GM12878 (cell line): ENCODE results near the gene IRF9. TPM values are rescaled to one million over a fixed set of nuclear protein-coding genes. Genes with fewer than 3 reads are reported as not detected.

Source experiments
- ATAC-seq: fragments of 200-7000 bp; cut with Tn5 transposase; 3 replicates; pipeline ENCODE4 v1.9.1; 2020; ENCODE audit warnings: mild to moderate bottlenecking, moderate library complexity
- BruUV-seq: library from RNA; stranded (reverse); fragments of 400-500 nt; replicated peaks from 2 replicates; lab custom pipeline; 2021; lab: Mats Ljungman, UMichigan
- CTCF ChIA-PET: fragments of 300-600 bp; sonication (Branson Sonifier 250); formaldehyde crosslinking; extraction: SDS; loops from one replicate; lab custom pipeline; 2021; ENCODE audit warnings: inconsistent platforms; lab: Yijun Ruan, JAX
- POLR2A ChIA-PET: fragments of 350-600 bp; formaldehyde crosslinking; extraction: SDS; loops from one replicate; lab custom pipeline; 2021; ENCODE audit warnings: inconsistent platforms; lab: Charles Lee
- RAD21 ChIA-PET: fragments of 300-600 bp; sonication (Branson Sonifier 250); formaldehyde crosslinking; loops from one replicate; lab custom pipeline; 2023; ENCODE audit warnings: antibody characterized with exemption; ENCODE audit not compliant: unreplicated experiment; lab: Charles Lee
- SMC1A ChIA-PET: fragments of 300-600 bp; sonication (Branson Sonifier 250); formaldehyde crosslinking; loops from one replicate; lab custom pipeline; 2023; ENCODE audit not compliant: unreplicated experiment, uncharacterized antibody; lab: Charles Lee
- DNase-seq: peaks from one replicate; pipeline ENCODE4 v3.0.0-alpha.2; 2011; ENCODE audit warnings: low read depth, low spot score
- FAIRE-seq: peaks from 3 replicates; lab custom pipeline; 2011; peaks lifted over from hg19 to GRCh38; lab: Jason Lieb, UNC
- H2AFZ ChIP-seq: 2 replicates; pipeline ENCODE4 v1.6.0; 2011; ENCODE audit warnings: low read depth, low read length, control low read depth; ENCODE audit not compliant: control insufficient read depth
- H3K27ac ChIP-seq: 2 replicates; pipeline ENCODE4 v1.5.1; 2011; ENCODE audit warnings: control low read depth; ENCODE audit not compliant: control insufficient read depth, insufficient read depth
- H3K27me3 ChIP-seq, 2 experiments: replicated peaks in 1 of 2; 2 replicates each; pipeline versions ENCODE4 v1.6.0 to v1.6.1; 2011; ENCODE audit warnings: low read length in 1 of 2; ENCODE audit not compliant: control insufficient read depth in 2 of 2, insufficient read depth in 2 of 2
- H3K36me3 ChIP-seq, 2 experiments: 2 replicates each; pipeline ENCODE4 v1.5.1; 2011; ENCODE audit warnings: low read length in 1 of 2; ENCODE audit not compliant: control insufficient read depth in 2 of 2, insufficient read depth in 2 of 2
- H3K4me1 ChIP-seq: 2 replicates; pipeline ENCODE4 v1.6.1; 2011; ENCODE audit warnings: mild to moderate bottlenecking, low read length, moderate library complexity, mixed read lengths; ENCODE audit not compliant: control insufficient read depth, insufficient read depth
- H3K4me2 ChIP-seq: 2 replicates; pipeline ENCODE4 v1.6.0; 2011; ENCODE audit warnings: control low read depth; ENCODE audit not compliant: control insufficient read depth, insufficient read depth
- H3K4me3 ChIP-seq: fragments of 200-600 bp; sonication (generic); 2 replicates; pipeline ENCODE4 v1.5.1; 2016
- H3K79me2 ChIP-seq: 2 replicates; pipeline ENCODE4 v1.6.0; 2011; ENCODE audit warnings: low read length; ENCODE audit not compliant: control insufficient read depth, insufficient read depth
- H3K9ac ChIP-seq: 2 replicates; pipeline ENCODE4 v1.8.0; 2011; ENCODE audit warnings: low read length, control low read depth, mixed read lengths; ENCODE audit not compliant: control insufficient read depth, insufficient read depth
- H3K9me3 ChIP-seq: replicated peaks from 3 replicates; pipeline ENCODE4 v1.5.1; 2011; ENCODE audit warnings: mild to moderate bottlenecking, low read length; ENCODE audit not compliant: control insufficient read depth, insufficient read depth
- H4K20me1 ChIP-seq: 2 replicates; pipeline ENCODE4 v1.6.0; 2011; ENCODE audit not compliant: control insufficient read depth, insufficient read depth
- CREM ChIP-seq: IDR thresholded peaks from 2 replicates; pipeline ENCODE4 v1.6.1; 2014; ENCODE audit warnings: antibody characterized with exemption, low read depth
- GATAD2B ChIP-seq: fragments of 450-650 bp; conservative IDR thresholded peaks from 2 replicates; pipeline ENCODE4 v1.6.1; 2017; ENCODE audit warnings: low read depth, mild to moderate bottlenecking, moderate library complexity
- IKZF2 ChIP-seq, 2 experiments: fragments of 450-650 bp; IDR thresholded peaks; 2 replicates each; pipeline ENCODE4 v1.6.1; 2017; ENCODE audit warnings: mild to moderate bottlenecking in 2 of 2, moderate library complexity in 2 of 2
- RB1 ChIP-seq: fragments of 450-650 bp; formaldehyde crosslinking; IDR thresholded peaks from 2 replicates; pipeline ENCODE4 v1.6.1; 2017; ENCODE audit warnings: mild to moderate bottlenecking, borderline replicate concordance
- RCOR1 ChIP-seq: conservative IDR thresholded peaks from 2 replicates; pipeline ENCODE4 v1.6.1; 2012; ENCODE audit warnings: low read depth, low read length, improper control_type of control experiment
- SMAD5 ChIP-seq: IDR thresholded peaks from 2 replicates; pipeline ENCODE4 v1.6.1; 2016; ENCODE audit warnings: antibody characterized with exemption, low read depth
- SMARCA5 ChIP-seq: fragments of 450-650 bp; IDR thresholded peaks from 2 replicates; pipeline ENCODE4 v1.6.1; 2017; ENCODE audit warnings: mild to moderate bottlenecking
- ZNF384 ChIP-seq: IDR thresholded peaks from 2 replicates; pipeline ENCODE4 v1.6.1; 2012; ENCODE audit warnings: low read depth, mild to moderate bottlenecking, low read length, improper control_type of control experiment, borderline replicate concordance
- ZNF687 ChIP-seq: fragments of 450-650 bp; IDR thresholded peaks from 2 replicates; pipeline ENCODE4 v1.6.1; 2017; ENCODE audit warnings: mild to moderate bottlenecking, moderate library complexity
- WGBS: methylation state at CpG from one replicate; pipeline ENCODE4 v1.1.6; 2016; ENCODE audit warnings: low lambda C conversion rate; ENCODE audit not compliant: insufficient replicate concordance, insufficient coverage; ENCODE audit errors: missing lambda C conversion rate; 5-methylcytosine and 5-hydroxymethylcytosine counted together
- in situ Hi-C: fragments of 300-500 bp; cut with MboI; formaldehyde crosslinking; loops from 9 replicates; pipeline ENCODE4 v1.14.3; 2018; ENCODE audit warnings: mixed read lengths
- intact Hi-C: fragments of 100-400 bp; cut with micrococcal nuclease; formaldehyde crosslinking; loops from one replicate; pipeline ENCODE4 v1.14.2; 2022; ENCODE audit not compliant: unreplicated experiment
- polyA plus RNA-seq, 11 experiments: library from polyadenylated mRNA; depleted of rRNA in 4 of 11; unstranded in 6 of 11; stranded (reverse) in 5 of 11; fragments of >200 nt; fragmentation: Nextera tagmentation in 4 of 11; fragmentation: Illumina TruSeq in 1 of 11; extraction: Ambion mirVana in 4 of 11; extraction: Trizol in 1 of 11; gene quantifications; 1 replicate in 1 of 11; 2 replicates in 10 of 11; pipeline versions ENCODE4 v1.2.1 to v1.2.3, GENCODE V29; 2011 to 2016; ENCODE audit warnings: inconsistent platforms in 2 of 11, missing spikeins in 2 of 11, low read depth in 1 of 11
- total RNA-seq, 4 experiments: library from RNA; depleted of rRNA in 3 of 4; stranded (reverse); fragments of >200 nt in 3 of 4; fragmentation: Illumina TruSeq in 1 of 4; extraction: Trizol in 1 of 4; gene quantifications; 2 replicates each; pipeline versions ENCODE4 v1.2.1 to v1.2.3, GENCODE V29; 2013 to 2021
- TF ChIP-seq, protein P1 (sequence below): fragments of 450-650 bp; IDR thresholded peaks from 2 replicates; pipeline ENCODE4 v1.6.1; 2016; ENCODE audit warnings: mild to moderate bottlenecking
- TF ChIP-seq, protein P2 (sequence below): fragments of 450-650 bp; IDR thresholded peaks from 2 replicates; pipeline ENCODE4 v1.6.1; 2017; ENCODE audit warnings: mild to moderate bottlenecking

The IRF9 gene
- total and polyA plus RNA-seq, 10 of the 15 experiments (the other 5 are each of a cell fraction or from before 2014, with no cell fraction given): 47.6 to 234 (median 148) TPM

- peak overlapping the region; percentile 68; the same call in 1 of the 2 replicates for H3K27ac ChIP-seq
- DNase-seq: no peak
- H3K36me3 ChIP-seq: peaks cover 8 to 12% of the 10 kb centered on the region in 2 experiments; a peak in 3 of 4 replicates
- no peaks in the 10 kb centered on the region for H4K20me1 ChIP-seq
- H3K9me3 ChIP-seq: no peaks in the 10 kb centered on the region
- CTCF ChIA-PET: interaction anchor here (1.0 to 4.9 kb wide), 7 partner anchors 11 to 171 kb away, joined by 3 to 39 read pairs (median 5); partner anchors contain the start of genes DCAF11, IRF9, NRL and PSME2
- 1% methylated on average over 9 of the region's 9 CpGs for WGBS
- TF ChIP-seq, protein P1, sequence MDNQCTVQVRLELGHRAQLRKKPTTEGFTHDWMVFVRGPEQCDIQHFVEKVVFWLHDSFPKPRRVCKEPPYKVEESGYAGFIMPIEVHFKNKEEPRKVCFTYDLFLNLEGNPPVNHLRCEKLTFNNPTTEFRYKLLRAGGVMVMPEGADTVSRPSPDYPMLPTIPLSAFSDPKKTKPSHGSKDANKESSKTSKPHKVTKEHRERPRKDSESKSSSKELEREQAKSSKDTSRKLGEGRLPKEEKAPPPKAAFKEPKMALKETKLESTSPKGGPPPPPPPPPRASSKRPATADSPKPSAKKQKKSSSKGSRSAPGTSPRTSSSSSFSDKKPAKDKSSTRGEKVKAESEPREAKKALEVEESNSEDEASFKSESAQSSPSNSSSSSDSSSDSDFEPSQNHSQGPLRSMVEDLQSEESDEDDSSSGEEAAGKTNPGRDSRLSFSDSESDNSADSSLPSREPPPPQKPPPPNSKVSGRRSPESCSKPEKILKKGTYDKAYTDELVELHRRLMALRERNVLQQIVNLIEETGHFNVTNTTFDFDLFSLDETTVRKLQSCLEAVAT: 0 out of 2 replicates have a peak, but pooled peaks have one; percentile 44
- TF ChIP-seq, protein P2, sequence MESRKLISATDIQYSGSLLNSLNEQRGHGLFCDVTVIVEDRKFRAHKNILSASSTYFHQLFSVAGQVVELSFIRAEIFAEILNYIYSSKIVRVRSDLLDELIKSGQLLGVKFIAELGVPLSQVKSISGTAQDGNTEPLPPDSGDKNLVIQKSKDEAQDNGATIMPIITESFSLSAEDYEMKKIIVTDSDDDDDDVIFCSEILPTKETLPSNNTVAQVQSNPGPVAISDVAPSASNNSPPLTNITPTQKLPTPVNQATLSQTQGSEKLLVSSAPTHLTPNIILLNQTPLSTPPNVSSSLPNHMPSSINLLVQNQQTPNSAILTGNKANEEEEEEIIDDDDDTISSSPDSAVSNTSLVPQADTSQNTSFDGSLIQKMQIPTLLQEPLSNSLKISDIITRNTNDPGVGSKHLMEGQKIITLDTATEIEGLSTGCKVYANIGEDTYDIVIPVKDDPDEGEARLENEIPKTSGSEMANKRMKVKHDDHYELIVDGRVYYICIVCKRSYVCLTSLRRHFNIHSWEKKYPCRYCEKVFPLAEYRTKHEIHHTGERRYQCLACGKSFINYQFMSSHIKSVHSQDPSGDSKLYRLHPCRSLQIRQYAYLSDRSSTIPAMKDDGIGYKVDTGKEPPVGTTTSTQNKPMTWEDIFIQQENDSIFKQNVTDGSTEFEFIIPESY: no peak
- no peak for TF ChIP-seq SMARCA5
- TF ChIP-seq CREM: no peak
- TF ChIP-seq RB1: peak; percentile 61; the same call in 1 of the 2 replicates
- TF ChIP-seq GATAD2B: no peak
- TF ChIP-seq ZNF687: 0 out of 2 replicates have a peak, but pooled peaks have one; percentile 17
- TF ChIP-seq ZNF384: no peak
- peak; percentile 5 to 41; a peak in 1 of 4 replicates for TF ChIP-seq IKZF2 (IDR thresholded peaks at IDR 0.05)
- 0 out of 2 replicates have a peak, but pooled peaks have one; percentile 0 for TF ChIP-seq SMAD5
- TF ChIP-seq RCOR1: no peak
- intact Hi-C loops: no loop called here
- peak overlapping the region; percentile 82 for H3K4me2 ChIP-seq
- H3K79me2 ChIP-seq: peaks cover 46% of the 10 kb centered on the region
- H3K9ac ChIP-seq: peak overlapping the region; percentile 71
- H3K4me1 ChIP-seq: peaks cover 40% of the 10 kb centered on the region
- RAD21 ChIA-PET: interaction anchor here (1.0 to 6.8 kb wide), 13 partner anchors 8 to 110 kb away, joined by 3 to 69 read pairs (median 8); partner anchors contain the start of genes DCAF11, IRF9, MDP1 and NRL
- no TSS peak for BruUV-seq
- in situ Hi-C loops: no loop called here
- SMC1A ChIA-PET: interaction anchor here (1.5 to 7.7 kb wide), 6 partner anchors 10 to 107 kb away, joined by 5 to 70 read pairs (median 20); partner anchors contain the start of genes DCAF11, IRF9, NRL and PSME2
- peak overlapping the region; percentile 66 for H3K4me3 ChIP-seq
- no peak for ATAC-seq
- H3K27me3 ChIP-seq: no peaks in the 10 kb centered on the region
- POLR2A ChIA-PET: interaction anchor here (0.8 to 11.6 kb wide), 15 partner anchors 9 to 135 kb away, joined by 3 to 276 read pairs (median 6); partner anchors contain the start of genes DCAF11, IPO4, IRF9 and NRL
- FAIRE-seq: no peak
- H2AFZ ChIP-seq: peak overlapping the region; percentile 83
Measured at GRCh38 chr14:24135584-24135833, 25.6 kb upstream of the IRF9 start.
